MCF 10A (cell line): Measurements from ENCODE around the gene HDAC3. TPM values are rescaled to one million over a fixed set of nuclear protein-coding genes. Genes with fewer than 3 reads are reported as not detected.

Experiments used
- Bru-seq: library from RNA; stranded (reverse); fragments of 400-500 nt; gene quantifications from one replicate; lab custom pipeline; 2021; lab: Mats Ljungman, UMichigan
- BruChase-seq, 2 experiments: library from RNA; stranded (reverse); fragments of 400-500 nt; gene quantifications; one replicate each; lab custom pipeline; 2021; lab: Mats Ljungman, UMichigan
- BruUV-seq: library from RNA; stranded (reverse); fragments of 400-500 nt; replicated peaks from 2 replicates; lab custom pipeline; 2021; lab: Mats Ljungman, UMichigan
- CTCF ChIA-PET: fragments of 300-600 bp; sonication (Branson Sonifier 250); formaldehyde crosslinking; extraction: SDS; loops from one replicate; lab custom pipeline; 2021; ENCODE audit warnings: antibody characterized with exemption, inconsistent platforms; lab: Yijun Ruan, JAX
- POLR2A ChIA-PET: fragments of 300-600, 350-650 bp; sonication (Branson Sonifier 250); formaldehyde crosslinking; extraction: SDS; loops from one replicate; lab custom pipeline; 2020; ENCODE audit warnings: antibody characterized with exemption, inconsistent platforms; lab: Yijun Ruan, JAX
- DNase-seq: peaks from one replicate; pipeline ENCODE4 v3.0.0-alpha.2; 2018; ENCODE audit not compliant: unreplicated experiment
- H3K27ac Mint-ChIP-seq: one replicate; pipeline ENCODE4 v1.8.0; 2022; ENCODE audit warnings: mild to moderate bottlenecking, low read depth, mixed read lengths; ENCODE audit not compliant: unreplicated experiment
- H3K27me3 Mint-ChIP-seq: one replicate; pipeline ENCODE4 v1.8.0; 2022; ENCODE audit warnings: mixed read lengths; ENCODE audit not compliant: insufficient read depth, unreplicated experiment
- H3K36me3 Mint-ChIP-seq: one replicate; pipeline ENCODE4 v1.8.0; 2022; ENCODE audit warnings: mild to moderate bottlenecking, moderate library complexity, mixed read lengths; ENCODE audit not compliant: insufficient read depth, unreplicated experiment
- H3K4me1 Mint-ChIP-seq: one replicate; pipeline ENCODE4 v1.8.0; 2022; ENCODE audit warnings: mixed read lengths; ENCODE audit not compliant: insufficient read depth, unreplicated experiment
- H3K4me3 Mint-ChIP-seq: one replicate; pipeline ENCODE4 v1.8.0; 2022; ENCODE audit warnings: mild to moderate bottlenecking, moderate library complexity, mixed read lengths; ENCODE audit not compliant: unreplicated experiment
- H3K9me3 Mint-ChIP-seq: one replicate; pipeline ENCODE4 v1.8.0; 2022; ENCODE audit warnings: mixed read lengths; ENCODE audit not compliant: unreplicated experiment
- CTCF ChIP-seq: fragments of 200-600 bp; IDR thresholded peaks from one replicate; pipeline ENCODE4 v1.8.0; 2022; ENCODE audit warnings: antibody characterized with exemption, mild to moderate bottlenecking; ENCODE audit not compliant: unreplicated experiment
- intact Hi-C: fragments of 100-400 bp; cut with micrococcal nuclease; formaldehyde crosslinking; loops from 2 replicates; pipeline ENCODE4 v1.14.1; 2022
- long read RNA-seq: library from polyadenylated mRNA; stranded (forward); transcript quantifications from one replicate; pipeline ENCODE4 v2.0.0, GENCODE V29; 2022
- total RNA-seq: library from RNA; stranded (reverse); gene quantifications from 2 replicates; pipeline ENCODE4 v1.2.3, GENCODE V29; 2022

The HDAC3 gene
- total RNA-seq (83.5 and 85.6 TPM in 2 replicates), Bru-seq, nascent RNA (percentile 80 among the genes with signal in this experiment), BruChase-seq, experiment 1, labeled RNA remaining after a 6-hour chase (percentile 88 among the genes with signal in this experiment), BruChase-seq, experiment 2, labeled RNA remaining after a 2-hour chase (percentile 92 among the genes with signal in this experiment)
- long read RNA-seq, transcript HDAC3-201 (15 exons, 1,959 nt), result major isoform, 256 of 296 reads
- long read RNA-seq, partial matches to known transcripts, result 21 of 296 reads
- long read RNA-seq, other reads (novel, unspliced or antisense), result 18 of 296 reads

DNA sequence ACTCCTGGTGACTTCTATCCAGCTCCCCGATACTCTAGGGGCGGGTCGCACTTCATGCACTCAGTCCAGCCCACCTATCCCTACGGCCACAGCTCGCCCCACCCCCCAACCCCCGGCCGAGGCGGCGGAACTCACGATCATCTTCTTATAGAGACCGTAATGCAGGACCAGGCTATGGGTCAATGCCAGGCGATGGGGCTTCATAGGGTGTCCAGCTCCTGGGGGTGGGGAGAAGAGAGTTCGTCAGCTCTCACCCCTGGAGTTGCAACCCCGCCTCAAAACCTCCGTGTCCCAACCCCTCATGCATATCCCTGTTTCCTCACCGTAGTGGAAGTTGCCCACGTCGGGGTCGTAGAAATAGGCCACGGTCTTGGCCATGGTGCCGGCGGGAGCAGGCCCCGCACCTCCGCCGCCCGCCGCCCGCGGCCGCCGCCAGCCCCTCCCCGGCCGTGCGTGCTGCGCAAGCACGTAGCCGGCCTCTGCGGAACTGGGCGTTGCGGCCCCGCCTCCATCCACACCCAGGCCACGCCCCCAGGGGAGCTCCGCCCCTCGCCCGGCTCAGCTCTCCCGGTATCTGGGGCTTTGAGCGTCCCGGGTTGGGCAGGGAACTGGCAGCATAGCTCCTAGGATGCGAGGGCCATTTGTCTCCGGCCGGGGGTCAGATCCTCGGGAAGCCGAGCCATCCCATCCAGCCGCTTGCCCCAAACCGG is at the start of gene HDAC3, which contains the start of gene RELL2:
HDAC3 (minus strand) TSS at position 437 of the 710 bp plus-strand sequence; CDS start at position 378, 59 bp downstream.
RELL2 (plus strand) TSS at position 585 of the 710 bp plus-strand sequence. CDS start 1,229 bp downstream, outside the sequence.
- no TSS peak for BruUV-seq
- no peak for TF ChIP-seq CTCF
- peak within 1 kb of the TSS; percentile 92 for H3K4me3 Mint-ChIP-seq
- ChIA-PET CTCF (interaction anchor here (0.6 to 11.6 kb wide), 21 partner anchors 8 to 1077 kb away, joined by 3 to 213 read pairs (median 4); partner anchors contain the start of genes DIAPH1 and PCDH1), POLR2A (interaction anchor here (0.5 to 13.3 kb wide), 45 partner anchors 11 to 1236 kb away, joined by 3 to 349 read pairs (median 4); partner anchors contain the start of genes ARAP3, ARHGAP26, DELE1 and DIAPH1)
- H3K9me3 Mint-ChIP-seq, result no peaks in the 10 kb centered on the region
- H3K27ac Mint-ChIP-seq, result peak within 1 kb of the TSS; percentile 47
- intact Hi-C loops, result loop anchor here (2.0 kb wide), 1 partner anchor 18 kb away; the partner anchor contains the start of gene DIAPH1
- peaks cover 17% of the 10 kb centered on the region for H3K36me3 Mint-ChIP-seq
- peaks cover 42% of the 10 kb centered on the region for H3K4me1 Mint-ChIP-seq
- no peaks in the 10 kb centered on the region for H3K27me3 Mint-ChIP-seq
- DNase-seq, result peak; percentile 95

DNA sequence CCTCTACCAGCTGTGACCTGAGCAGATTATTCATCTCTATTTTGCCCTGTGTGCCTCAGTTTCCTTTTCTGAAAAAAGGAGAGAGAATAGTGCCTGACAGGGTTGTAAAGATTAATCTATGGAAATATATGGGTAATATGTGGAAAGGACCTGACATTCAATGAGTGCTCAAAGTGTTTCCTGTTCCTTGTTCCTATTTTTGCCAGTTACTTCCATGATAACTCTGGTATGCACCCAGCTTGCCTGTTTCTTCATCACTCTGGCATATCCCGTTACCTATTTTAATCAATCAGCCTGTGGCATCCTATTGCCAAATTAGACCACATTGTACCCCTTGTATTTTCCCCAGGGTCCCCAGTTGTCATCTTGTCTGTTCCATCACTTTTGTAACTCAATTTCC is 48.9 kb upstream of the HDAC3 start:
- Mint-ChIP-seq H3K27ac (no peak overlapping the region), H3K27me3 (peaks cover 20% of the 10 kb centered on the region), H3K9me3 (no peaks in the 10 kb centered on the region), H3K36me3 (no peaks in the 10 kb centered on the region), H3K4me1 (peaks cover 13% of the 10 kb centered on the region), H3K4me3 (no peak overlapping the region)
- BruUV-seq, result no TSS peak
- POLR2A ChIA-PET, result no interaction called here
- intact Hi-C loops, result no loop called here
- no peak for DNase-seq
- CTCF ChIA-PET, result interaction anchor here (0.7 to 3.7 kb wide), 3 partner anchors 193 to 326 kb away, joined by 3 to 12 read pairs (median 3); partner anchors contain the start of gene PCDH1
- TF ChIP-seq CTCF, result no peak

DNA sequence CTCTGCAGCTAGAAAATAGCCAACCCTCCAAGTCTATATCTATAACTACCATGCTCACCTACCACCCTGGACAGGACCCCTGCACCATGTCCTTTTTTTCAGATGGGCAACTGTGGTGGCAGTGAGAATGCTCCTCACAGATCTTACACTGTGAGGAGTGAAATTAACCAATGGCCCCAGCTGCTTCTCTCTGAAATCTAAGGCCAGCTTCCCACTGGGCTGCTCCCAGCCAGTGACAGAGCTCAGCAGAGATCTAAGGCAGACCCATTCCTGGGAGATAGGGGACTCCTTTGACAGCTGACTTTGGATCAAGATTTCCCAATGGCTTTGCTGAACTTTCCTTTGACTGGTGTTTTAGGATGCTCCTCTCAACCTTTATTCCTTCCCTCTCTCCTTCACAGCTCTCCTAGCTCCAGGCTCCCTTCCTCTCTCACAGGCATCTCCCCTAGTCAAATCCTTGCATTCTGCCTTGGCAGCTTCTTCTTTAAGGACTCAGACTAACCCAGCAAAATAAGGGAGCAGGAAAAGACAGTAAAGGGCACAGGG is 47.0 kb upstream of the HDAC3 start:
- POLR2A ChIA-PET, result interaction anchor here (0.6 to 3.4 kb wide), 10 partner anchors 8 to 286 kb away, joined by 3 to 31 read pairs (median 4); partner anchors contain the start of genes DELE1, HDAC3 and RNF14

More for the DNA sequence above, 47.0 kb upstream of the HDAC3 start:
- BruUV-seq, result no TSS peak
- DNase-seq, result no peak
- H3K4me3 Mint-ChIP-seq, result no peak overlapping the region
- no peak for TF ChIP-seq CTCF
- H3K27me3 Mint-ChIP-seq, result peaks cover under 1% of the 10 kb centered on the region
- intact Hi-C loops, result no loop called here
- CTCF ChIA-PET, result interaction anchor here (0.6 to 5.1 kb wide), 9 partner anchors 9 to 1594 kb away, joined by 3 to 51 read pairs (median 12); partner anchors contain the start of genes PCDH1 and RNF14
- no peaks in the 10 kb centered on the region for H3K9me3 Mint-ChIP-seq
- no peak overlapping the region for H3K27ac Mint-ChIP-seq
- peaks cover 14% of the 10 kb centered on the region for H3K4me1 Mint-ChIP-seq
- peaks cover under 1% of the 10 kb centered on the region for H3K36me3 Mint-ChIP-seq
